ENCODE measurements around the gene NTS. TPM values are rescaled to one million over a fixed set of nuclear protein-coding genes. Genes with fewer than 3 reads are reported as not detected.

NTS gene
- not detected for total RNA-seq

- Mint-ChIP-seq H3K9me3 (no peaks in the 10 kb centered on the region), H3K36me3 (no peaks in the 10 kb centered on the region), H3K27ac (no peak within 1 kb of the TSS)
- no peak for DNase-seq (ENCODE audit: low spot score in 2 of 2)
- ATAC-seq: no peak
Measured at GRCh38 chr12:85874031-85874461, at the start of gene NTS. Gene NTS (plus strand): TSS chr12:85874295. CDS start chr12:85874404, 109 bp downstream.

- DNase-seq (ENCODE audit: low spot score in 2 of 2): no peak
- H3K27ac Mint-ChIP-seq: no peak overlapping the region
- ATAC-seq: no peak
- peaks cover 22 to 24% of the 10 kb centered on the region in 2 donors for H3K9me3 Mint-ChIP-seq
- no peaks in the 10 kb centered on the region for H3K36me3 Mint-ChIP-seq
Measured at GRCh38 chr12:85825746-85826145, 48.3 kb upstream of the NTS start.

DNA sequence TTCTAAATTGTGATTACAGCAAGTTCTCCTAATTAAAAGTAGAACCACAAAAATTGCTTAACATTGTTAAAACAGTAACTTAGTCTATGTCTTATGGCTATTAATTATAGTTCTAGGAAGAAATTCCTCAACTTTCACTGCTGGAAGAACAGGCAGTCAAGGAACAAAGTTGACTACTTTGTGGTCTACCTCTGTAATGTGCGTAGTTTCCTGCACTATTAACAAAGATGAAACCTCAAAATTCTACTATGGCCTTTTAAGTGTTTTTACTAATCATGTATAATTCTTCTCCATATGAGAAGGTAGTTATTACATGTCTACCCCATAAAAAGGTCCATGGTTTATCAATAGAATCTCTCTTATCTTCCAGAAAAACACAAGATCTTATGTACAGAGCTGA, 45.5 kb upstream of the NTS start:
- DNase-seq (ENCODE audit: low spot score in 2 of 2): no peak
- peaks cover 13 to 19% of the 10 kb centered on the region in 2 donors for H3K9me3 Mint-ChIP-seq
- no peaks in the 10 kb centered on the region for H3K36me3 Mint-ChIP-seq
- ATAC-seq: no peak
- H3K27ac Mint-ChIP-seq: no peak overlapping the region

GRCh38 chr12:85829391-85829790, 44.7 kb upstream of the NTS start:
- H3K27ac Mint-ChIP-seq: no peak overlapping the region

DNA sequence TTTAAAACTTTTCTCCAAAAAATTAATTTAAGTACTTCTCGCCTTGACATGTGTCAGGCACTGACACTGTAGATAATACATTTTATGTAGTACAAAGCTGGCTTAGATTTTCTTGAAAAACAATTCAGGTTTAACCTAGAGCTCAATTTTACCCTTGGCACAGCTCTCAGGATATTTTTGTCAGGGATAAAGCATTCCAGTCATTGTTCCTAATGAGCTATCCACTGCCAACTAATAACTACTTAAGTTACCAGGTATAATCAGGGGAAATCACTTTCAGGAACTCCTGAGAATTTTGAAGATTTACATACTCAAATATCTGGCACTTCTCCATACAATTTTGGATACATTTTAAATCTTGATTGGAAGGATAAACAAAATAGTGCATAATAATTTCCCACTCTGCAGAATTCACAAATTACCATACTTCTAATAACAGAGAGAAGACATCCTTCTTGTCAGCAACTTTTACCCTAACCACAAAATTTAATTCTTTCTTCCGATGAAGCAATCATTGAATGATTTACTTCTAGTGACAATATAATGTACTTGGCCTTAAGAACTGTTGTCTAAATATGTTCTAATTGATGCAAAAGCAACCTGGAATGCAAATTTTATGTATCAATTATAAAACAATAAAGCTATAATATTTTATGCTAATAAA, 42.6 kb upstream of the NTS start:
- Mint-ChIP-seq H3K9me3 (peaks cover 10 to 13% of the 10 kb centered on the region in 2 donors), H3K27ac (no peak overlapping the region), H3K36me3 (no peaks in the 10 kb centered on the region)
- no peak for DNase-seq (ENCODE audit: low spot score in 2 of 2)
- ATAC-seq: no peak

More at GRCh38 chr12:85829391-85829790, 44.7 kb upstream of the NTS start:
- H3K36me3 Mint-ChIP-seq: no peaks in the 10 kb centered on the region
- no peak for DNase-seq (ENCODE audit: low spot score in 2 of 2)
- H3K9me3 Mint-ChIP-seq: peaks cover 13% of the 10 kb centered on the region in 2 donors
- no peak for ATAC-seq

DNA sequence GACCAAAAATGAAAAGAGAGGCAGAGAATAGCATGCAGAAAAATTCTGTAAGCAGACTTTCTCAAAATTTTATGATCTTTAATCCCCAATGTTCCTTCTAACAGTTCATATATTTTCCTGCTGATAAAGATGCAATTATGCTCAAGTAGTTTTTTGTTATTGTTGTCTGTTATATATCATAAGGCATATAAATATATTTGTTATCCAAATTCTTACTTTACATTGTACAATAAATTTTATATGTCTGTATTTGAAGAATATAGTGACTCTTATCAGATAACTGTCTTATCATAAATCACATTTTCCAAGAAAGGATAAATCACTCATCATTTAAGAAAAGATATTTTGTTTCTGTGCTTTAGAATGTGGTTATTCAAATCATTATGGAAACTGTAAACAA, 40.5 kb upstream of the NTS start:
- H3K9me3 Mint-ChIP-seq: peaks cover 0 to 4% of the 10 kb centered on the region in 2 donors
- H3K36me3 Mint-ChIP-seq: no peaks in the 10 kb centered on the region
- DNase-seq (ENCODE audit: low spot score in 2 of 2): no peak
- ATAC-seq: no peak
- no peak overlapping the region for H3K27ac Mint-ChIP-seq

DNA sequence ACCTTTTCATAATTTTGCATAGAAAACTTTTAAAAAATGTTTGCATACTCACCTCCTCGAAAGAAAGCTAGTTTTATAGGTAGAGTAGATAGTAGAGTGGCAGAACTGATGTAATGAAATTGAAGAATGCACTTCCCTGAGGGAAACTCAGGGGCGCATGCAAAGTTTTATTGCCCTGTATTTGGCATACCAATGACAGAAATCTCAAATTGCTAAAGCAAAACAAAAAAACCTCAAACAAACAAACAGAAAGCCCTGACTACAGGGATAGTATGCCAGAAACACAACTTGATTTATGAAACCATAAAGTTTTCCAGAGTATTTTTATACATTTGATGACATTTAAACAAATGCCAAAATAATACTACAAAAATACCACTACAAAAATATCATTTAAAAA, 39.7 kb upstream of the NTS start:
- Mint-ChIP-seq H3K36me3 (no peaks in the 10 kb centered on the region), H3K9me3 (no peaks in the 10 kb centered on the region), H3K27ac (no peak overlapping the region)
- ATAC-seq (no peak), DNase-seq (ENCODE audit: low spot score in 2 of 2) (no peak)

DNA sequence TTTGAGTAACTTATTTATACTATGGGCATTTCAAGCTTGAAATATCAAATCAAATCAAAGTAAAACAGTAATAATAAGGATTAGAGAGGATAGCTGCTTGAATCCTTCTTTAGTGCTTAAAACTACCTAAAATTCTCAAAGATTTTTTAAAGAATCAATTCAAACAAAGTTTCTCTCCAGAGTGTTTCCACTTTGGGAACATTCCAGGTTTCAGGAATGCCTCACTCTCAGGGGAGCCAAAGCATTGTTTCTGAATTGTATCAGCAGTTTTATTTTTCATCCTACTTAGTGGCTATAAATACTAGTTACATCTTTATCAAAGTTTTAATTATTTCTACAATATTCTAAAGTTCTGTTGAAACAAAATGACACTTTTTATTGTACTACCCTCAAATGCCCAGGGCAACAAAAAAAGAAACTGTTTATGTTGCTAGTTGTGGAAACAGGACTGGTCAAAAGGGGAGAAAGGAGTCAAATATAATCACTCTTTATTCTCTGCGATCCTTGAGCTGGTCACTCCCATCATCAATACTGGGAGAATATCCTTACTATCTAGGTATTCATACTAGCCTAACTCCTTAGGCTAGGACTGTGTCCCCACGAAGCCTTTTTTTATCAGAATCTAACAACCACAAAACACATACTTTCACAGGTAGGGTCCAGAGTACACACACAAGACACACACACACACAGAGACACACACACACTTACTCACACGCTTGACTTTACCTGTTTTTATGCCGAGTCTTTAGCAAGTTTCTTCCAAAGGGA, 38.5 kb upstream of the NTS start:
- DNase-seq (ENCODE audit: low spot score in 2 of 2) (no peak), ATAC-seq (no peak)
- peaks cover 0 to under 1% of the 10 kb centered on the region in 2 donors for H3K9me3 Mint-ChIP-seq
- H3K36me3 Mint-ChIP-seq: no peaks in the 10 kb centered on the region
- no peak overlapping the region for H3K27ac Mint-ChIP-seq

GRCh38 chr12:85836197-85837090, 37.7 kb upstream of the NTS start, which contains the start of gene RASSF9:
Gene RASSF9 (minus strand): TSS chr12:85836409. CDS start chr12:85836201, 208 bp downstream.
- DNase-seq (ENCODE audit: low spot score in 2 of 2): no peak
- no peaks in the 10 kb centered on the region for H3K36me3 Mint-ChIP-seq
- peaks cover 0 to 4% of the 10 kb centered on the region in 2 donors for H3K9me3 Mint-ChIP-seq
- no peak for ATAC-seq
- H3K27ac Mint-ChIP-seq: no peak within 1 kb of the TSS

- peaks cover 0 to 4% of the 10 kb centered on the region in 2 donors for H3K9me3 Mint-ChIP-seq
- DNase-seq (ENCODE audit: low spot score in 2 of 2) (no peak), ATAC-seq (no peak)
- no peak overlapping the region for H3K27ac Mint-ChIP-seq
- H3K36me3 Mint-ChIP-seq: no peaks in the 10 kb centered on the region
Measured at GRCh38 chr12:85843606-85844310, 30.3 kb upstream of the NTS start.

DNA sequence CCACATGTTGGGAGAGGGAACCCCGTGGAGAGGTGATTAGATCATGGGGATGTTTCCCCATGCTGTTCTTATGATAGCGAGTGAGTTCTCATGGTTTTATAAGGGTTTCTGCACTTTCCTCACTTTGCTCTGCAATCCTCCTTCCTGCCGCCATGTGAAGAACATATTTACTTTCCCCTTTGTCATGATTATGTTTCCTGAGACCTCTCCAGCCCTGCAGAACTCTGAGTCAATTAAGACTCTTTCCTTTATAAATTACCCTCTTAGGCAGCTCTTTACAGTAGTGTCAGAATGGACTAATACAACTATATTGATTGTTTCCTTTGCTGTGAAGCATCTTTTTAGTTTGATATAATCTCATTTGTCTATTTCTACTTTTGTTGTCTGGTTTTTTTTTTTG, 24.8 kb upstream of the NTS start:
- ATAC-seq (no peak), DNase-seq (ENCODE audit: low spot score in 2 of 2) (no peak)
- Mint-ChIP-seq H3K27ac (no peak overlapping the region), H3K9me3 (no peaks in the 10 kb centered on the region), H3K36me3 (no peaks in the 10 kb centered on the region)

DNA sequence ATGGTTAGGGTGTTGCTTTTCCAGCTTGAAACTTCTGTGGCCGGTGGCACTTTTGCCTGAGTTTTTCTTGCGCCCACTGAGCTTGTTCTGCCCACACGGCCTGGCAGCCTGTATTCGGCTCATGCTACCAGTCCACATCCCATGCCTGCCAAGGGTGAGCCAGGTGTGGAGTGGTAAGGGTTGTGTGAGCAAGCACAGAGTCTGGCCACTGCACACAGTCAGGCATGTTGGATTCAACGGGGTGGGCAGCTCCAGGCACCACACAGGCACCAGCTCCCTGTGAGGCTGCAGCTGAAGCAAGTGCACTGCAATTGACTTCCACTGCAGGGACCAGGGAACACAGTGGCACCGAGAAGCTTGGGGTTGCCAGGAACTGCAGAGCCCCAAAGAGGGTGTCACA, 18.8 kb upstream of the NTS start:
- DNase-seq (ENCODE audit: low spot score in 2 of 2) (no peak), ATAC-seq (no peak)
- no peaks in the 10 kb centered on the region for H3K36me3 Mint-ChIP-seq
- no peak overlapping the region for H3K27ac Mint-ChIP-seq
- H3K9me3 Mint-ChIP-seq: peaks cover 7 to 11% of the 10 kb centered on the region in 2 donors

- no peaks in the 10 kb centered on the region for H3K36me3 Mint-ChIP-seq
- no peak overlapping the region for H3K27ac Mint-ChIP-seq
- no peak for ATAC-seq
- H3K9me3 Mint-ChIP-seq: peaks cover 7 to 20% of the 10 kb centered on the region in 2 donors
- DNase-seq (ENCODE audit: low spot score in 2 of 2): no peak
Measured at GRCh38 chr12:85856966-85857365, 17.1 kb upstream of the NTS start.

- H3K27ac Mint-ChIP-seq: no peak overlapping the region
- DNase-seq (ENCODE audit: low spot score in 2 of 2): no peak
- no peak for ATAC-seq
- H3K9me3 Mint-ChIP-seq: peaks cover 0 to 12% of the 10 kb centered on the region in 2 donors
- H3K36me3 Mint-ChIP-seq: no peaks in the 10 kb centered on the region
Measured at GRCh38 chr12:85865890-85866289, 8.2 kb upstream of the NTS start.

DNA sequence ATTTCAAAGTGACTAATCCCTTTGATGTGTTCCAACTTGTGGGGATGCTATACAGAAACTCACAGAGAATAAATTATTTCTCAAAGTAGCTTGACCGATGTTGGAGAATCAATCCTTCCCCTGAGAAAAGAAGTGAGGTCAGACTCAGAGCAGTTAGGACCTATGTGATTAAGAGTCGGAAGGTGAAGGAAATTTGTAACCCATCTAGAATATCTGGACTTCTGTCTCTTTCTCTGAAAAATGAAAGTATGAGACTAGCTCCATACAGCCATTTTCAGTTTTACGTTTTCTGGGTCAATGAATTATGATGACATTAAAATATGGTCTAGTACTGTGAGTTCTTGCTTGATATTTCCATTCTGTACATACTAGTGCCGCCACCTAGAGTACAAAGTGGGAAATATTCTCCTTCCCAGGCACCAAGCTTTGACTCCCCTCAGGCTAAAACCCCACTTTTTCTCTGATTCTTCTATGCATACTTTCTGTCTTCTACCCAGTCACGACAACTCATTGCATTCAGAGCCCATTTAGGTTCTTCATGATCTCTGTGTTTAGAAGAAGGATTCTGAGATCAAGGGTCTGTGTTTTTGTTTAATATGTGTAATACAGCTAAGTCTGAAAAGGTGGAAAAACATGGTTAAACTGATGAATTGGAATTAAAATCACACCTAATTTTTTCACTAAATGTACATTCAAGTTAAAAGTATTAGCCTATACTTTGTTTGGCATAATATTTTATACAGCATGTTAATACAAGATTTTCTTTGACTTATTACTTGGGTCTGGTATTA, 6.9 kb upstream of the NTS start:
- peaks cover 0 to 5% of the 10 kb centered on the region in 2 donors for H3K9me3 Mint-ChIP-seq
- H3K36me3 Mint-ChIP-seq: no peaks in the 10 kb centered on the region
- H3K27ac Mint-ChIP-seq: no peak overlapping the region
- ATAC-seq: peak in 1 of 2 donors; percentile 65
- DNase-seq (ENCODE audit: low spot score in 2 of 2): no peak

Measured in activated naive CD4-positive, alpha-beta T cell treated with anti-CD3 and anti-CD28 coated beads, Interleukin-2, amount 50 U/mL, for 72 hours (primary cell).